SU-DHL-6 (cell line): ENCODE results near the gene SLC35F5.

Experiments used
- H2AFZ ChIP-seq: fragments of 200-600 bp; sonication (generic); 2 replicates; pipeline ENCODE4 v1.6.1; 2014; ENCODE audit warnings: low read depth, mild to moderate bottlenecking, moderate library complexity, mixed read lengths, antibody characterized with exemption, low read length; ENCODE audit not compliant: severe bottlenecking
- H3F3A ChIP-seq: fragments of 200-600 bp; shearing (Covaris generic); 2 replicates; pipeline ENCODE4 v1.6.0; 2016; ENCODE audit warnings: antibody characterized with exemption, mild to moderate bottlenecking; ENCODE audit not compliant: insufficient read depth
- H3K27ac ChIP-seq: fragments of 200-600 bp; sonication (generic); 2 replicates; pipeline ENCODE4 v1.5.1; 2016; ENCODE audit warnings: low read depth, mild to moderate bottlenecking, low read length, moderate library complexity, mixed read lengths
- H3K27me3 ChIP-seq: fragments of 200-600 bp; sonication (generic), shearing (Covaris generic); 2 replicates; pipeline ENCODE4 v1.6.0; 2014; ENCODE audit warnings: mild to moderate bottlenecking, low read length
- H3K36me3 ChIP-seq: fragments of 200-600 bp; sonication (generic); 2 replicates; pipeline ENCODE4 v1.6.1; 2014; ENCODE audit warnings: mild to moderate bottlenecking, low read length, mixed read lengths
- H3K4me2 ChIP-seq: fragments of 300-600, 200-600 bp; shearing (Covaris generic), sonication (generic); 2 replicates; pipeline ENCODE4 v1.6.0; 2014; ENCODE audit warnings: low read length, low read depth, mild to moderate bottlenecking; ENCODE audit not compliant: poor library complexity, severe bottlenecking
- H3K4me3 ChIP-seq: fragments of 200-600 bp; sonication (generic); 2 replicates; pipeline ENCODE4 v1.5.1; 2014; ENCODE audit warnings: antibody characterized with exemption, low read length, mild to moderate bottlenecking, mixed read lengths; ENCODE audit not compliant: insufficient read depth, poor library complexity, severe bottlenecking
- H3K79me2 ChIP-seq: fragments of 200-600 bp; sonication (generic); 2 replicates; pipeline ENCODE4 v1.6.1; 2014; ENCODE audit warnings: mild to moderate bottlenecking, low read length, moderate library complexity; ENCODE audit not compliant: insufficient read depth
- H3K9ac ChIP-seq: fragments of 200-600 bp; sonication (generic); 2 replicates; pipeline ENCODE4 v1.7.0; 2014; ENCODE audit warnings: mild to moderate bottlenecking, low read length
- H3K9me2 ChIP-seq: fragments of 200-600 bp; sonication (generic); replicated peaks from 2 replicates; pipeline ENCODE4 v1.6.1; 2014; ENCODE audit warnings: low read length; ENCODE audit not compliant: insufficient read depth
- H3K9me3 ChIP-seq: fragments of 200-600 bp; sonication (generic); 2 replicates; pipeline ENCODE4 v1.6.1; 2014; ENCODE audit warnings: low read length, mixed read lengths; ENCODE audit not compliant: insufficient read depth
- H4K20me1 ChIP-seq: fragments of 200-600 bp; sonication (generic); 2 replicates; pipeline ENCODE4 v1.6.1; 2014; ENCODE audit warnings: low read depth, mild to moderate bottlenecking, antibody characterized with exemption, low read length, moderate library complexity, mixed read lengths
- EZH2phosphoT487 ChIP-seq: fragments of 200-600 bp; sonication (generic), shearing (Covaris generic); conservative IDR thresholded peaks from 2 replicates; pipeline ENCODE4 v1.6.1; 2018; ENCODE audit warnings: mild to moderate bottlenecking, antibody characterized with exemption, low read length, moderate library complexity, mixed read lengths
- TF ChIP-seq, protein P1 (sequence below): fragments of 200-600 bp; sonication (generic); IDR thresholded peaks from one replicate; pipeline ENCODE4 v1.5.1; 2017; ENCODE audit warnings: antibody characterized with exemption, mild to moderate bottlenecking, low read length, moderate library complexity; ENCODE audit not compliant: insufficient read depth, poor library complexity, severe bottlenecking

Gene SLC35F5

DNA sequence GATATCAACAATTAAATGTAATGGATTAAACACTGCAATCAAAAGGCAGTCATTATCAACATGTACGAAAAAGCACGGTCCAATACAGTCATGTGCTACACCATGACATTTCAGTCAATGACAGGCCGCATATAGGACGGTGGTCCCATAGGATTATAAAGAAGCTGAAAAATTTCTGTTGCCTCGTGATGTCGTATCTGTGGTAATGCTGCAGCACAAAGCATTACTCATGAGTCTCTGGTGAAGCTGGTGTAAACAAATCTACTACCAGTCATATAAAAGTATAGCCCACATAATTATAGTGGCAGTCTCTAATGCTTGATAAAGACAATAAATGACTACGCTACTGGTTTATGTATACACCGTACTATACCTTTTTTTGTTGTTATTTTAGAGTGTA is 71.0 kb downstream of the SLC35F5 start:
- Histone ChIP-seq H3K9ac (no peak overlapping the region), H3K79me2 (no peaks in the 10 kb centered on the region), H3K4me3 (no peak overlapping the region), H3K36me3 (no peaks in the 10 kb centered on the region), H4K20me1 (no peaks in the 10 kb centered on the region), H3K9me3 (no peaks in the 10 kb centered on the region), H3K9me2 (no peaks in the 10 kb centered on the region), H3K27ac (no peak overlapping the region), H2AFZ (no peak overlapping the region), H3K27me3 (no peaks in the 10 kb centered on the region), H3F3A (peaks cover 8% of the 10 kb centered on the region; the same call in 1 of the 2 replicates), H3K4me2 (no peak overlapping the region)
- TF ChIP-seq, protein P1, sequence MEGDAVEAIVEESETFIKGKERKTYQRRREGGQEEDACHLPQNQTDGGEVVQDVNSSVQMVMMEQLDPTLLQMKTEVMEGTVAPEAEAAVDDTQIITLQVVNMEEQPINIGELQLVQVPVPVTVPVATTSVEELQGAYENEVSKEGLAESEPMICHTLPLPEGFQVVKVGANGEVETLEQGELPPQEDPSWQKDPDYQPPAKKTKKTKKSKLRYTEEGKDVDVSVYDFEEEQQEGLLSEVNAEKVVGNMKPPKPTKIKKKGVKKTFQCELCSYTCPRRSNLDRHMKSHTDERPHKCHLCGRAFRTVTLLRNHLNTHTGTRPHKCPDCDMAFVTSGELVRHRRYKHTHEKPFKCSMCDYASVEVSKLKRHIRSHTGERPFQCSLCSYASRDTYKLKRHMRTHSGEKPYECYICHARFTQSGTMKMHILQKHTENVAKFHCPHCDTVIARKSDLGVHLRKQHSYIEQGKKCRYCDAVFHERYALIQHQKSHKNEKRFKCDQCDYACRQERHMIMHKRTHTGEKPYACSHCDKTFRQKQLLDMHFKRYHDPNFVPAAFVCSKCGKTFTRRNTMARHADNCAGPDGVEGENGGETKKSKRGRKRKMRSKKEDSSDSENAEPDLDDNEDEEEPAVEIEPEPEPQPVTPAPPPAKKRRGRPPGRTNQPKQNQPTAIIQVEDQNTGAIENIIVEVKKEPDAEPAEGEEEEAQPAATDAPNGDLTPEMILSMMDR: no peak
- no peak for TF ChIP-seq EZH2phosphoT487

DNA sequence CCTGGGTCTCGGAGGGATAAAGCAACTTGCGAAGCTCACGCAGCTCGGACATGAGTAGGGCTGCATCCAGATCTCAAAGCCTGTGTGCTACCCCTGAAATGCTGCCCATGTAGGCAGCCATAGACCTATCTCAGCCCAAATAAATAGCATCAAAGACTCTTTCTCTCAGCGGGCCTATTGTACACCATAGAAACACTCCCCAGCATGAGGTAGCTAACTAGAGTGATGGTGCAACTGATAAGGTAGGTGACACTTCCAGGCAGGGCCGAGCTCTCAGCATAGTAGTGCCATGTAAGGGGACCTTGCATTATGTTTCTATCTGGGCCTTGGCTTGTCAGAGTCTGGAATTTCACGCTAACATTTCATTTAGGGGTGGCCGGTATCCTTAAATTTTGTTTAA is 77.0 kb downstream of the SLC35F5 start:
- H3K4me3 ChIP-seq: no peak overlapping the region
- H3K27ac ChIP-seq: no peak overlapping the region
- H3K9me2 ChIP-seq: no peaks in the 10 kb centered on the region
- no peak overlapping the region for H2AFZ ChIP-seq
- no peaks in the 10 kb centered on the region for H4K20me1 ChIP-seq
- no peaks in the 10 kb centered on the region for H3F3A ChIP-seq
- no peaks in the 10 kb centered on the region for H3K27me3 ChIP-seq
- H3K4me2 ChIP-seq: no peak overlapping the region
- no peaks in the 10 kb centered on the region for H3K9me3 ChIP-seq
- H3K36me3 ChIP-seq: no peaks in the 10 kb centered on the region
- TF ChIP-seq, protein P1: no peak
- no peak for TF ChIP-seq EZH2phosphoT487
- no peak overlapping the region for H3K9ac ChIP-seq
- no peaks in the 10 kb centered on the region for H3K79me2 ChIP-seq

DNA sequence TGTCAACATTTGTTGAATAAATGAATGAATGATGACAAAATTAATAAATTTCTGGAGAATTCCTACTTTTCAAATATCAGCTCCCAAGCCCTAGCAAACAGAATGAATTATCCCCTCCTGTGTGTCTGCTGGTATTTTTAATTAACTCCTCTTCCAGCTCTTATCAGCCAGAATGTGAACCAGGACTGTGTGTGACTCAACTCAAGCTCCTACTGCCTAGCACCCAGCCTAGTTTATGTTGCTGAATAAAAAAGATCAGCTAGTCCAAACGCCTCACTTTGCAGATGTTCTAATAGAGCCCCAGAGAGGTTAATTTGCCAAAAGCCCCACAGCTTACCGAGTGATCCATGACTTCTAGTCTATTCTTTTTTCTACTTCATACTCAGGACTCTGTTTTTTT is 79.1 kb downstream of the SLC35F5 start:
- Histone ChIP-seq H3K9ac (no peak overlapping the region), H3K27ac (no peak overlapping the region), H3K27me3 (no peaks in the 10 kb centered on the region), H4K20me1 (no peaks in the 10 kb centered on the region), H3K9me3 (no peaks in the 10 kb centered on the region), H3K4me2 (no peak overlapping the region), H3K4me3 (no peak overlapping the region), H3K36me3 (no peaks in the 10 kb centered on the region), H3K79me2 (no peaks in the 10 kb centered on the region), H2AFZ (no peak overlapping the region), H3K9me2 (no peaks in the 10 kb centered on the region), H3F3A (no peaks in the 10 kb centered on the region)
- TF ChIP-seq EZH2phosphoT487: no peak
- TF ChIP-seq, protein P1: no peak
